IMR-90 (cell line): Measurements from ENCODE around the gene TRPM3. TPM values are rescaled to one million over a fixed set of nuclear protein-coding genes. Genes with fewer than 3 reads are reported as not detected.

ENCODE experiments used
- ATAC-seq: fragments of 200-7000 bp; cut with Tn5 transposase; 2 replicates; pipeline ENCODE4 v1.9.1; 2020; ENCODE audit warnings: low read depth, mild to moderate bottlenecking, moderate library complexity
- BruUV-seq: library from RNA; stranded (reverse); fragments of 400-500 nt; replicated peaks from 2 replicates; lab custom pipeline; 2021; lab: Mats Ljungman, UMichigan
- CTCF ChIA-PET: fragments of 300-600 bp; formaldehyde crosslinking; extraction: SDS; loops from one replicate; lab custom pipeline; 2021; ENCODE audit warnings: antibody characterized with exemption; lab: Yijun Ruan, JAX
- POLR2A ChIA-PET: fragments of 300-600 bp; sonication (Branson Sonifier 250); formaldehyde crosslinking; loops from one replicate; lab custom pipeline; 2022; ENCODE audit warnings: antibody characterized with exemption; ENCODE audit not compliant: unreplicated experiment; lab: Charles Lee
- DNase-seq: peaks from one replicate; pipeline ENCODE4 v3.0.0; 2013
- H2AFZ ChIP-seq: replicated peaks from 2 replicates; pipeline ENCODE3; 2013; ENCODE audit warnings: low read length, mild to moderate bottlenecking; ENCODE audit not compliant: poor library complexity
- H2AK5ac ChIP-seq: 2 replicates; pipeline ENCODE4 v1.6.1; 2013; ENCODE audit warnings: low read depth, low read length, inconsistent platforms
- H2AK9ac ChIP-seq: replicated peaks from 2 replicates; pipeline ENCODE3; 2013; ENCODE audit warnings: mild to moderate bottlenecking, low read depth, low read length, moderate library complexity; ENCODE audit not compliant: poor library complexity
- H2BK120ac ChIP-seq: 2 replicates; pipeline ENCODE4 v1.6.1; 2013; ENCODE audit warnings: low read depth, low read length, inconsistent platforms
- H2BK15ac ChIP-seq: 3 replicates; pipeline ENCODE4 v1.6.1; 2013; ENCODE audit warnings: low read depth, low read length, inconsistent platforms
- H2BK20ac ChIP-seq: 2 replicates; pipeline ENCODE4 v1.6.1; 2013; ENCODE audit warnings: low read depth, mild to moderate bottlenecking, inconsistent platforms, low read length, moderate library complexity
- H2BK5ac ChIP-seq: 2 replicates; pipeline ENCODE4 v1.6.1; 2013; ENCODE audit warnings: mild to moderate bottlenecking, low read depth, low read length, inconsistent platforms; ENCODE audit not compliant: poor library complexity, severe bottlenecking
- H3K14ac ChIP-seq: replicated peaks from 2 replicates; pipeline ENCODE4 v1.6.1; 2013; ENCODE audit warnings: low read depth, low read length, inconsistent platforms
- H3K18ac ChIP-seq: 2 replicates; pipeline ENCODE4 v1.6.1; 2013; ENCODE audit warnings: low read depth, low read length, control low read depth
- H3K23ac ChIP-seq: 2 replicates; pipeline ENCODE4 v1.6.1; 2013; ENCODE audit warnings: low read depth, low read length, inconsistent platforms
- H3K27ac ChIP-seq: 2 replicates; pipeline ENCODE4 v1.5.1; 2013; ENCODE audit warnings: mild to moderate bottlenecking, control low read depth, low read length; ENCODE audit not compliant: insufficient read depth
- H3K27me3 ChIP-seq: 2 replicates; pipeline ENCODE4 v1.6.1; 2013; ENCODE audit warnings: low read length; ENCODE audit not compliant: control insufficient read depth, insufficient read depth
- H3K36me3 ChIP-seq: 2 replicates; pipeline ENCODE4 v1.6.1; 2013; ENCODE audit warnings: low read length, mixed read lengths; ENCODE audit not compliant: control insufficient read depth, insufficient read depth
- H3K4ac ChIP-seq: 2 replicates; pipeline ENCODE4 v1.6.1; 2013; ENCODE audit warnings: low read depth, low read length, inconsistent platforms
- H3K4me1 ChIP-seq: 2 replicates; pipeline ENCODE4 v1.6.1; 2013; ENCODE audit warnings: low read length, mixed read lengths; ENCODE audit not compliant: control insufficient read depth, insufficient read depth
- H3K4me2 ChIP-seq: 2 replicates; pipeline ENCODE4 v1.6.1; 2013; ENCODE audit warnings: low read depth, mild to moderate bottlenecking, control low read depth, low read length, moderate library complexity
- H3K4me3 ChIP-seq: 2 replicates; pipeline ENCODE4 v1.5.1; 2013; ENCODE audit warnings: low read depth, mild to moderate bottlenecking, control low read depth, low read length, moderate library complexity; ENCODE audit not compliant: insufficient read depth
- H3K56ac ChIP-seq: 2 replicates; pipeline ENCODE4 v1.6.1; 2013; ENCODE audit warnings: low read length, inconsistent platforms; ENCODE audit not compliant: insufficient read depth; ENCODE audit errors: extremely low read depth
- H3K79me1 ChIP-seq, 2 experiments: 2 replicates each; pipeline ENCODE4 v1.6.1; 2013; ENCODE audit warnings: low read length in 2 of 2, inconsistent platforms in 1 of 2, low read depth in 1 of 2
- H3K9ac ChIP-seq: 2 replicates; pipeline ENCODE4 v1.6.1; 2013; ENCODE audit warnings: low read depth, low read length, control low read depth
- H3K9me1 ChIP-seq: 2 replicates; pipeline ENCODE4 v1.6.1; 2013; ENCODE audit warnings: low read length, inconsistent platforms; ENCODE audit not compliant: insufficient read depth
- H3K9me3 ChIP-seq: 2 replicates; pipeline ENCODE4 v1.6.1; 2013; ENCODE audit warnings: low read length; ENCODE audit not compliant: control insufficient read depth, insufficient read depth
- H4K20me1 ChIP-seq: 2 replicates; pipeline ENCODE4 v1.6.1; 2013; ENCODE audit warnings: low read length, inconsistent platforms; ENCODE audit not compliant: insufficient read depth
- H4K5ac ChIP-seq: 2 replicates; pipeline ENCODE4 v1.6.1; 2013; ENCODE audit warnings: mild to moderate bottlenecking, low read depth, low read length, control low read depth
- H4K8ac ChIP-seq, 2 experiments: 2 replicates each; pipeline ENCODE4 v1.6.1; 2013; ENCODE audit warnings: low read depth in 2 of 2, low read length in 2 of 2, control low read depth in 1 of 2, inconsistent platforms in 1 of 2
- H4K91ac ChIP-seq: 2 replicates; pipeline ENCODE4 v1.6.1; 2013; ENCODE audit warnings: low read depth, low read length, inconsistent platforms; ENCODE audit not compliant: insufficient read depth
- CEBPB ChIP-seq: IDR thresholded peaks from 2 replicates; pipeline ENCODE4 v1.6.1; 2012; ENCODE audit warnings: low read depth, low read length, improper control_type of control experiment
- CHD1 ChIP-seq: IDR thresholded peaks from 2 replicates; pipeline ENCODE4 v1.6.1; 2012; ENCODE audit warnings: low read depth, low read length, improper control_type of control experiment
- FOS ChIP-seq: fragments of 150-350 bp; IDR thresholded peaks from 2 replicates; pipeline ENCODE4 v1.6.1; 2016; ENCODE audit warnings: low read depth, low read length
- MAFK ChIP-seq: IDR thresholded peaks from 2 replicates; pipeline ENCODE4 v1.6.1; 2012; ENCODE audit warnings: low read depth, low read length, improper control_type of control experiment
- MAZ ChIP-seq: IDR thresholded peaks from 2 replicates; pipeline ENCODE4 v1.6.1; 2012; ENCODE audit warnings: low read depth, mild to moderate bottlenecking, low read length, improper control_type of control experiment, moderate library complexity, borderline replicate concordance
- MXI1 ChIP-seq: IDR thresholded peaks from 2 replicates; pipeline ENCODE4 v1.6.1; 2012; ENCODE audit warnings: low read depth, mild to moderate bottlenecking, low read length, moderate library complexity, borderline replicate concordance
- NFE2L2 ChIP-seq: fragments of 150-350 bp; IDR thresholded peaks from 2 replicates; pipeline ENCODE4 v1.6.1; 2016; ENCODE audit warnings: low read depth, mild to moderate bottlenecking, low read length
- POLR2A ChIP-seq: IDR thresholded peaks from 2 replicates; pipeline ENCODE4 v1.6.1; 2012; ENCODE audit warnings: mild to moderate bottlenecking, low read depth, low read length
- RCOR1 ChIP-seq: IDR thresholded peaks from 2 replicates; pipeline ENCODE4 v1.6.1; 2012; ENCODE audit warnings: mild to moderate bottlenecking, low read length, improper control_type of control experiment; ENCODE audit not compliant: insufficient replicate concordance
- RFX5 ChIP-seq: IDR thresholded peaks from 2 replicates; pipeline ENCODE4 v1.8.0; 2012; ENCODE audit warnings: low read depth, mild to moderate bottlenecking, low read length, moderate library complexity
- SMC3 ChIP-seq: fragments of 150-350 bp; IDR thresholded peaks from 2 replicates; pipeline ENCODE4 v1.6.1; 2016; ENCODE audit warnings: low read depth, mild to moderate bottlenecking, antibody characterized with exemption, low read length, moderate library complexity
- WGBS, 2 experiments: methylation state at CpG; one replicate each; pipeline versions ENCODE4 v1.1.5 to v1.1.7; 2013; ENCODE audit warnings: missing lambda C conversion rate in 2 of 2; ENCODE audit not compliant: insufficient read length in 1 of 2; ENCODE audit errors: extremely low coverage in 2 of 2; 5-methylcytosine and 5-hydroxymethylcytosine counted together
- dilution Hi-C: fragments of 300-500 bp; cut with HindIII; formaldehyde crosslinking; loops from one replicate; pipeline ENCODE4 v1.14.3; 2018; ENCODE audit warnings: low sequenced_read_pairs; ENCODE audit not compliant: unreplicated experiment
- in situ Hi-C: fragments of 300-500 bp; cut with MboI; formaldehyde crosslinking; loops from 3 replicates; pipeline ENCODE4 v1.14.3; 2019; ENCODE audit warnings: low sequenced_read_pairs, inconsistent platforms, mixed read lengths
- intact Hi-C: fragments of 100-400 bp; cut with micrococcal nuclease; formaldehyde crosslinking; loops from 2 replicates; pipeline ENCODE4 v1.10.0; 2022
- polyA plus RNA-seq, 3 experiments: library from polyadenylated mRNA; depleted of rRNA; stranded (reverse); fragments of >200 nt; gene quantifications; 2 replicates each; pipeline ENCODE4 v1.2.3, GENCODE V29; 2012; ENCODE audit warnings: low replicate concordance in 1 of 3
- total RNA-seq: library from RNA; depleted of rRNA; stranded (reverse); fragments of >200 nt; gene quantifications from 2 replicates; pipeline ENCODE4 v1.2.3, GENCODE V29; 2012
- TF ChIP-seq, protein P1 (sequence below): fragments of 150-350 bp; IDR thresholded peaks from 2 replicates; pipeline ENCODE4 v1.6.1; 2017; ENCODE audit warnings: mild to moderate bottlenecking, antibody characterized with exemption, low read length, low read depth

Gene TRPM3
- total and polyA plus RNA-seq, 2 of the 4 experiments (the other 2 are of a cell fraction): not detected

DNA sequence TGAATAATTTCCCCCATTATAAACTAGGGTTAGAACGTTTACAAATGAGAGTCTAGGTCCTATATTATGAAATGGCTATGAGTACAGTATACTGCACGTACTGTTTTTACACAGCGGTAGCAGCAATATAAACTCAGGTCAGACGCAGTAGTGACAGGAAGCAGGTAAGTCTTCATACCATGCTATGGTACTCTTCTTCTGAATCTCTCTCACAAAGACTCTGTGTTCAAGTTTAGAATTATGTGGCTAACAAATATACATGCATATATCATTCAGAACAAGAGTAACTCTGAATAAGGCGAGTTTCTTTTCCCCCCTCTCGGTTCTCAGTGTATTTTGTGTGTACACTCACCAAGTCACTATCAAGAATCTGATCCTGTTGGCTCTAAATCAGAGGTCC, 592.0 kb downstream of the TRPM3 start:
- Histone ChIP-seq H3K79me1 (no peaks in the 10 kb centered on the region), H3K18ac (no peak overlapping the region), H2BK15ac (no peak overlapping the region), H2AFZ (no peak overlapping the region), H3K9me1 (peaks cover 4% of the 10 kb centered on the region; the same call in 1 of the 2 replicates), H2AK5ac (no peak overlapping the region), H3K36me3 (no peaks in the 10 kb centered on the region), H3K14ac (no peak overlapping the region), H4K20me1 (no peaks in the 10 kb centered on the region), H3K4me3 (no peak overlapping the region), H2BK120ac (no peak overlapping the region), H3K4me2 (no peak overlapping the region), H2AK9ac (no peak overlapping the region), H3K56ac (no peak overlapping the region), H3K27ac (no peak overlapping the region), H3K9ac (no peak overlapping the region), H4K5ac (no peak overlapping the region), H3K4me1 (peaks cover 3% of the 10 kb centered on the region), H3K23ac (no peak overlapping the region), H3K27me3 (no peaks in the 10 kb centered on the region), H3K9me3 (peaks cover 3% of the 10 kb centered on the region; the same call in 1 of the 2 replicates), H4K91ac (no peak overlapping the region), H2BK5ac (no peak overlapping the region), H3K4ac (no peak overlapping the region), H4K8ac (no peak overlapping the region), H2BK20ac (no peak overlapping the region)
- ChIA-PET POLR2A (no interaction called here), CTCF (no interaction called here)
- intact Hi-C loops (no loop called here), in situ Hi-C loops (no loop called here), dilution Hi-C loops (no loop called here)
- whole genome bisulfite sequencing, 2 experiments: no CpG with 5 or more reads among the region's 6 CpGs
- ATAC-seq (no peak), DNase-seq (no peak)
- TF ChIP-seq SMC3 (no peak), FOS (no peak), NFE2L2 (no peak), CHD1 (no peak), MAFK (no peak), MAZ (no peak), RFX5 (no peak), POLR2A (no peak), CEBPB (no peak), MXI1 (no peak), RCOR1 (no peak)
- TF ChIP-seq, protein P1, sequence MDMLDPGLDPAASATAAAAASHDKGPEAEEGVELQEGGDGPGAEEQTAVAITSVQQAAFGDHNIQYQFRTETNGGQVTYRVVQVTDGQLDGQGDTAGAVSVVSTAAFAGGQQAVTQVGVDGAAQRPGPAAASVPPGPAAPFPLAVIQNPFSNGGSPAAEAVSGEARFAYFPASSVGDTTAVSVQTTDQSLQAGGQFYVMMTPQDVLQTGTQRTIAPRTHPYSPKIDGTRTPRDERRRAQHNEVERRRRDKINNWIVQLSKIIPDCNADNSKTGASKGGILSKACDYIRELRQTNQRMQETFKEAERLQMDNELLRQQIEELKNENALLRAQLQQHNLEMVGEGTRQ: no peak
- BruUV-seq: no TSS peak
